ENCODE measurements around the gene BICDL2. TPM values are rescaled to one million over a fixed set of nuclear protein-coding genes. Genes with fewer than 3 reads are reported as not detected.

The BICDL2 gene
- polyA plus RNA-seq, 1 donor from 2014 or later: 0.37 TPM

DNA sequence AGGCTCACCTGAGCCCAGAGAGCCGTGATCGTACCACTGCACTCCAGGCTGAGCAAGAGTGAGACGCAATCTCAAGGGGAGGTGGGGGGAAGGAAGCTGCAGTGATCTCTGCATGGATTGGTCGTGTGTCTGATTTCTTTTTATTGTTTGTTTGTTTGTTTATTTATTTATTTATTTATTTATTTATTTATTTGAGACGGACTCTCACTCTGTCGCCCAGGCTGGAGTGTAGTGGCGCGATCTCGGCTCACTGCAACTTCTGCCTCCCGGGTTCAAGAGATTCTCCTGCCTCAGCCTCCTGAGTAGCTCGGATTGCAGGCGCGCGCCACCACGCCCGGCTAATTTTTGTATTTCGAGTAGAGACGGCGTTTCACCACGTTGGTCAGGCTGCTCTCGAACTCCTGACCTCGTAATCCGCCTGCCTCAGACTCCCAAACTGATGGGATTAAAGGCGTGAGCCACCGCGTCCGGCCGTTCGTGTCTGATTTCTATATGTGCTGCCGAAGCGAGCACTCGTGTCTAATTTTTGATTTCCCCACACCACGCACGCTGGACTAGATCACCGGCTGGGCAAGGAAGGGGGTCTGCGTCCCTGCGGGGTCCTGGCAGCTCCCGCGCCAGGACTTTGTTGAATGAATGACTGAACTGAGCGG lies 17.0 kb downstream of the BICDL2 start:
- H3K36me3 ChIP-seq (ENCODE audit: insufficient read depth, low read length): no peaks in the 10 kb centered on the region
- H3K4me3 ChIP-seq (ENCODE audit: low read length): peak overlapping the region; percentile 55
- no peaks in the 10 kb centered on the region for H3F3A ChIP-seq (ENCODE audit: insufficient read depth, low read length, poor library complexity, severe bottlenecking)
- no peak overlapping the region for H3K9ac ChIP-seq (ENCODE audit: low read length)
- no peak overlapping the region for H3K27ac ChIP-seq (ENCODE audit: low read length)
- no peaks in the 10 kb centered on the region for H3K9me3 ChIP-seq (ENCODE audit: low read length)
- H3K27me3 ChIP-seq (ENCODE audit: insufficient read depth, low read depth, low read length): peaks cover 38% of the 10 kb centered on the region
- H3K79me2 ChIP-seq (replicated peaks; ENCODE audit: insufficient read depth, low read length): no peaks in the 10 kb centered on the region
- H2AFZ ChIP-seq (ENCODE audit: low read depth, low read length): no peak overlapping the region
- H3K9me2 ChIP-seq (ENCODE audit: insufficient read depth, low read length): no peaks in the 10 kb centered on the region
- no peaks in the 10 kb centered on the region for H4K20me1 ChIP-seq (ENCODE audit: insufficient read depth)
- no peak overlapping the region for H3K4me2 ChIP-seq (ENCODE audit: low read length)
- TF ChIP-seq, protein P1, sequence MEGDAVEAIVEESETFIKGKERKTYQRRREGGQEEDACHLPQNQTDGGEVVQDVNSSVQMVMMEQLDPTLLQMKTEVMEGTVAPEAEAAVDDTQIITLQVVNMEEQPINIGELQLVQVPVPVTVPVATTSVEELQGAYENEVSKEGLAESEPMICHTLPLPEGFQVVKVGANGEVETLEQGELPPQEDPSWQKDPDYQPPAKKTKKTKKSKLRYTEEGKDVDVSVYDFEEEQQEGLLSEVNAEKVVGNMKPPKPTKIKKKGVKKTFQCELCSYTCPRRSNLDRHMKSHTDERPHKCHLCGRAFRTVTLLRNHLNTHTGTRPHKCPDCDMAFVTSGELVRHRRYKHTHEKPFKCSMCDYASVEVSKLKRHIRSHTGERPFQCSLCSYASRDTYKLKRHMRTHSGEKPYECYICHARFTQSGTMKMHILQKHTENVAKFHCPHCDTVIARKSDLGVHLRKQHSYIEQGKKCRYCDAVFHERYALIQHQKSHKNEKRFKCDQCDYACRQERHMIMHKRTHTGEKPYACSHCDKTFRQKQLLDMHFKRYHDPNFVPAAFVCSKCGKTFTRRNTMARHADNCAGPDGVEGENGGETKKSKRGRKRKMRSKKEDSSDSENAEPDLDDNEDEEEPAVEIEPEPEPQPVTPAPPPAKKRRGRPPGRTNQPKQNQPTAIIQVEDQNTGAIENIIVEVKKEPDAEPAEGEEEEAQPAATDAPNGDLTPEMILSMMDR (IDR thresholded peaks at IDR 0.05; ENCODE audit: poor library complexity, severe bottlenecking): no peak
- TF ChIP-seq RAD21 (conservative IDR thresholded peaks at IDR 0.05) (no peak), EZH2 (IDR thresholded peaks at IDR 0.05; ENCODE audit: borderline replicate concordance, insufficient read depth, low read length, poor library complexity, severe bottlenecking) (no peak), MXI1 (conservative IDR thresholded peaks at IDR 0.05; ENCODE audit: poor library complexity, severe bottlenecking) (no peak), SMC3 (conservative IDR thresholded peaks at IDR 0.05; ENCODE audit: poor library complexity) (no peak), EP300 (conservative IDR thresholded peaks at IDR 0.05; ENCODE audit: poor library complexity, severe bottlenecking) (no peak), TAF1 (IDR thresholded peaks at IDR 0.05; ENCODE audit: low read depth) (no peak), REST (IDR thresholded peaks at IDR 0.05; ENCODE audit: borderline replicate concordance) (no peak), POLR2AphosphoS5 (IDR thresholded peaks at IDR 0.05) (no peak)

- Histone ChIP-seq H3F3A (ENCODE audit: insufficient read depth, low read length, poor library complexity, severe bottlenecking) (no peaks in the 10 kb centered on the region), H3K36me3 (ENCODE audit: insufficient read depth, low read length) (no peaks in the 10 kb centered on the region), H3K4me3 (ENCODE audit: low read length) (peak within 1 kb of the TSS; percentile 35), H3K9ac (ENCODE audit: low read length) (no peak within 1 kb of the TSS), H3K27ac (ENCODE audit: low read length) (no peak within 1 kb of the TSS), H4K20me1 (ENCODE audit: insufficient read depth) (no peaks in the 10 kb centered on the region), H3K27me3 (ENCODE audit: insufficient read depth, low read depth, low read length) (peaks cover 38% of the 10 kb centered on the region), H3K4me2 (ENCODE audit: low read length) (no peak within 1 kb of the TSS), H3K79me2 (replicated peaks; ENCODE audit: insufficient read depth, low read length) (no peaks in the 10 kb centered on the region), H3K9me3 (ENCODE audit: low read length) (no peaks in the 10 kb centered on the region), H3K9me2 (ENCODE audit: insufficient read depth, low read length) (no peaks in the 10 kb centered on the region), H2AFZ (ENCODE audit: low read depth, low read length) (no peak within 1 kb of the TSS)
- TF ChIP-seq, protein P1 (IDR thresholded peaks at IDR 0.05; ENCODE audit: poor library complexity, severe bottlenecking): peak; percentile 55
- no peak for TF ChIP-seq REST (IDR thresholded peaks at IDR 0.05; ENCODE audit: borderline replicate concordance)
These were observed 18.8 kb downstream of the BICDL2 start, which contains the start of gene CLDN6 for GRCh38 chr16:3017794-3018506. Gene CLDN6, minus strand, starts transcription at chr16:3018183. Its CDS starts 2,162 bp downstream, at chr16:3016021.
